GM19395 (cell line): ENCODE results near the gene CCDC34.
"Not testable (repeated sequence)": the region's sequence is repeated elsewhere in the genome, so short reads cannot be mapped to it uniquely, and the experiment has no call there.

Experiments
- ATAC-seq: cut with Tn5 transposase; IDR thresholded peaks from one replicate; pipeline ENCODE4 v1.9.1; 2021; ENCODE audit warnings: mild to moderate bottlenecking, moderate library complexity; ENCODE audit not compliant: unreplicated experiment

The CCDC34 gene

DNA sequence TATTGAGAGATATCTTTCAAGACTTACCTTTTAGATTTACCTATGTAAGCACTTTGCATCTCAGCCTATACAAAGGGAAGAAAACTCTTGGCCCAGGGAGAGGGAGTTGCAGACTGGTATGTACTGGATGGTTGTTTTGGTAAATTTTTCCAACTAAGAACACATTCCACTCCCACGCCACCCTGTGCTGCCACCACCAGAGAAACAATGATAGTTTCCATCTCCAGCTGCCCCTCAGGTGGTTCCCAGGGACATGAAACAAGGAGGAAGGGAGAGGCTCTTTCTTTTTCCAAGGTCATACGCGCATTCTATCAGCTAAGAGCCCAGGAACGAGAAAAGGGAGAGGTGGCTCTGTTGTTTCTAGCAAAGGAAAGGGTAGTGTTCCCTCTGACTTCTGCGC, 34.4 kb downstream of the CCDC34 start:
- no peak for ATAC-seq

DNA sequence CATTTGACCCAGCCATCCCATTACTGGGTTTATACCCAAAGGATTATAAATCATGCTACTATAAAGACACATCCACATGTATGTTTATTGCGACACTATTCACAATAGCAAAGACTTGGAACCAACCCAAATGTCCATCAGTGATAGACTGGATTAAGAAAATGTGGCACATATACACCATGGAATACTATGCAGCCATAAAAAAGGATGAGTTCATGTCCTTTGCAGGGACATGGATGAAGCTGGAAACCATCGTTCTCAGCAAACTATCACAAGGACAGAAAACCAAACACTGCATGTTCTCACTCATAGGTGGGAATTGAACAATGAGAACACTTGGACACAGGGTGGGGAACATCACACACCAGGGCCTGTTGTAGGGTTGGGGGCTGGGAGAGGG, 36.0 kb downstream of the CCDC34 start:
- not testable (repeated sequence) for ATAC-seq

DNA sequence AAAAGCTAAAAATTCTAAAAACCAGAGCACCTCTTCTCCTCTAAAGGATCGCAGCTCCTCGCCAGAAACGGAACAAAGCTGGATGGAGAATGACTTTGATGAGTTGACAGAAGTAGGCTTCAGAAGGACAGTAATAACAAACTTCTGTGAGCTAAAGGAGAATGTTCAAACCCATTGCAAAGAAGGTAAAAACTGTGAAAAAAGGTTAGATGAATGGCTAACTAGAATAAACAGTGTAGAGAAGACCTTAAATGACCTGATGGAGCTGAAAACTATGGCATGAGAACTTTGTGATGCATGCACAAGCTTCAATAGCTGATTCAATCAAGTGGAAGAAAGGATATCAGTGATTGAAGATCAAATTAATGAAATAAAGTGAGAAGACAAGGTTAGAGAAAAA, 40.8 kb downstream of the CCDC34 start:
- ATAC-seq, result not testable (repeated sequence)

DNA sequence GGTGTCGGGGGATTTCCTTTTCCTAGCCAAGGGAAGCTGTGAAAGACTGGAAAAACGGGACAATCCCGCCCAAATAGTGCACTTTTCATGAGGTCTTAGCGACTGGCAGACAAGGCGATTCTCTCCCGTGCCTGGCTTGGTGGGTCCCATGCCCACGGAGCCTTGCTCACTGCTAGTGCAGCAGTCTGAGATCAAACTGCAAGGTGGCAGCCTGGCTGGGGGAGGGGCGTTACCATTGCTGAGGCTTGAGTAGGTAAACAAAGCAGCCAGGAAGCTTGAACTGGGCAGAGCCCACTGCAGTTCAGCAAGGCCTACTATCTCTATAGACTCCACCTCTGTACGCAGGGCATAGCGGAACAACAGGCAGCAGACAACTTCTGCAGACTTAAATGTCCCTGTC, 41.7 kb downstream of the CCDC34 start:
- not testable (repeated sequence) for ATAC-seq

DNA sequence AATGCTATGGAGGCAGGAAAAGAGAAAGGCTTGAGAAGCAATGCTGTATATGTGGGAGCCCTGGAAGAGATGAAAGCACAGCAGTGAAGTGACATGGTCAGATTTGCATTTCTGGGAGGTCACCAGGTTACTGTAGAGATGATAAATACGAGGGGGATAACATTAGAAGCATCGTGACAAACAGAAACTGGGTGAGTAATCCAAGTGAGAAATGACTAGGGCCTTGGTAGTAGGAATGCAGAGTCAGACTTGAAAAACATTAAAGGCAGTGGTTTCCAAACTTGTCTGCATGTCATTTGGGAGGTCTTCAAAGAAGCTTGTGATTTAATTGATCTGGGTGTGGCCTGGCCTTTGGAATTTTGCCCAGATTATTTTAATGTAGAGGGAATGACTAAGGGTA, 43.9 kb downstream of the CCDC34 start:
- peak; percentile 99 for ATAC-seq

DNA sequence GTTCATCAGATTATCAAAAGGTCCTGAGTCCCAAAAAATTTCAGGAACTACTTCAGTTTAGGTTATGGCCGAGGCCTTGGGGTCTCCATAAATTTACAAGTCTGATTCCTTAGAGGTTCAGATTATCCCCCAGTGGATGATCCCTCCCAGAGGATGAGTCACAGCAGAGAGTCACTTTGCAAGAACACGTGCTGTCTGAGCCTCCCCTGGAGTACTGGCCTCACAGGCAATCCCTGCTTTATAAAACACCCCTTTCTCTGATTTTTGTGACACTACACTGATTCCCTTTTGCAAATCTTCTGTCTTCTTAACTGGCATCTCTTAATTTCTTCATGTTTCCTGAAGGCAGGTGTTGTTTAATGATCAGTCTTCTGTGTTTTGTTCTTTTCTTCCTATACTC, 45.3 kb downstream of the CCDC34 start:
- no peak for ATAC-seq

DNA sequence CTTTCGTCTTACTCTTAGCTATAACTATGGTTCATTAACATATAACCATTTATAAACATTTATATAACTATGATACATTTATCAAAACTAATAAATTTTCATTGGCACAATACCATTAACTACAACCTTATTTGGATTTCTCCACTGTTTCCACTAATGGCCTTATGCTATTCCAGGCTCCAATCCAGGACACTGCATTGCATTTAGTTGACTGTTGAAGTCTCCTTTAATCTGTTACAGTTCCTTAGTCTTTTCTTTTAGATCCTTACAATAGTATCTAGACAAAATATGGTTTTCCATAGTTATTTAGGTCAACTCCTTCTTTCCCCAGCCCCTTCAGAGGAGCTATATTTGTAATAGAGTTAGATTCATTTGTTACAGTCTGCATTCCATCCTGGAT, 47.2 kb downstream of the CCDC34 start:
- no peak for ATAC-seq

DNA sequence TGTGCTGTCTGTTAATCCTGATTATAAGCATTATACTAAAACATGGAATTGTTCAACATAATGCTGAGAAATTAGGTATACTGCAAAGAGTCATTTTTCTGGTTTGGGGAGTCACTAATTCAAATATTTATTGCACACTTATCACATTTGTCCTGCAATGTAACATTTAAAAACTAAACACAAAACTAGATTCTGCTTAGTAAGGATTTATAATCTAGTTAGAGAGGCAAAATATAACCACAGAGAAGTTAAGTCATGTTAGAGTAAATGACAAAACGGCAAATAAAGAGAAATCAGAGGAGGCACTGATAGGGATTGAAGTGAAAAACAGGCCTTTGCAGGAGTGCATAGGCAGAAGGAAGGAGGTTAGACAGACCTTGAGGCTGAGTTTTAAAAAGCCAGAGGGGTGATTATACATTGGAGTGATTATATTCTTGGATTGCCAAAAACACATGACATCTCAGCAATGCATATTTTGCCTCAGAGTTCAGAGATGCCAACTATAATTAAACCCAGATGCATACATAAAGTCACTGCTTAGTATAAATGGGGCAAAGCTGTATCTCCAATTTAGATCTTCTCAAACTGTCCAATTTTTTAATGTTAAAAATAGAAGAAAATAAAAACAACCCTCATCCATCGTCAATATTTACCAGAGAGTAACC, 49.7 kb downstream of the CCDC34 start:
- no peak for ATAC-seq

DNA sequence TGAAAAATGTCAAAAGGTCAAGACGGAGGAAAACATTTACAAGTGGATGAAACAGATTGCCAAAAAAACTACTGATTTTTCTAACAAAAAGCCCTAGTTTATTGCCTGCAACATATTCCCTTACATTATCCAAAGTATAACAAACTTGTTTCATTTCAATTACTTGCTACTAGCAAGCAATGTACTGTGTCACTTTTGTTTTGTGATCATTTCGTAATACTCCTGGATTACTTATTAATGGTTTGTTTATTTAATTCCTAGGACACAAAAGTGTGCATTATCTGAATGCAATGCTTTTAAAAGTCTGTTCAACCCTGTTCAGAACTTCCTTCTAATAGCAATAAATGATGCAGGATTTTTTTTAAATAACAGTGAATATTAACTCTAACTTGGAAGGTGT, 50.9 kb downstream of the CCDC34 start:
- no peak for ATAC-seq

DNA sequence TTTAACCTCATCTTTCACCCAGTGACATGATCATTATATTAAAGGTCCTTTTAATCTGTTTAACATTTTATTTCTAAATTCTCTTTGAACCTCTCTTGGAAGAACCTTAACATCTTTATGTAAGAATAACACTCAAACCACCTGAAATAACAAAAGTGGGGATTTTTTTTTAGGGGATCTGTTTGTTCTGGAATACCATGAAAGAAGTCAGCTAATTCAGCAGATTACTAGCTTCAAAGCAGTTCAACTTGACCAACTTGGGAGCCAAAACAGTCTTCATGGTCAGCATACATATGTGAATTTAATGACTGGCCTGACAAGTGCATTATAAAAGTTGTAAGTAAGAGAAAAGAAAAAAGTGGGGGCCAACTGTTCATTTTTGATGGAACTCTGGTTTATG, 52.3 kb downstream of the CCDC34 start:
- no peak for ATAC-seq

DNA sequence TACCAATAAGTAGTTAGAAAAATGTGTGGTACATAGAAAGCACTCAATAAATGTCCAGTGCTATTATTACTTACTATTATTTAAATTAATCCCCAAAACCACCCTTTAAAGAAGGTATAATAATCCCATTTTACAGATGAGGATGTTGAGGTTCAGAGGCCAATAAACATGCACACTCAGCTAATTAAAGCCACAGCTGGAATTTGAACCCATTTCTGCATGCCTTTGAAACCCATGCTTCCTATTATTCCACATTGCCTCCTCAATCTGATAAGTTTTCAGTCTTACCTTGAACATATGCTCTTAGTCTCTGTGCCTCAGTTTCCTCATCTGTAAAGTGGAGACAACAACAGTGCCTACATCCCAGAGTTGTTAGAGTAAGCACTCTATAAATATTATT, 52.8 kb downstream of the CCDC34 start:
- ATAC-seq, result no peak

DNA sequence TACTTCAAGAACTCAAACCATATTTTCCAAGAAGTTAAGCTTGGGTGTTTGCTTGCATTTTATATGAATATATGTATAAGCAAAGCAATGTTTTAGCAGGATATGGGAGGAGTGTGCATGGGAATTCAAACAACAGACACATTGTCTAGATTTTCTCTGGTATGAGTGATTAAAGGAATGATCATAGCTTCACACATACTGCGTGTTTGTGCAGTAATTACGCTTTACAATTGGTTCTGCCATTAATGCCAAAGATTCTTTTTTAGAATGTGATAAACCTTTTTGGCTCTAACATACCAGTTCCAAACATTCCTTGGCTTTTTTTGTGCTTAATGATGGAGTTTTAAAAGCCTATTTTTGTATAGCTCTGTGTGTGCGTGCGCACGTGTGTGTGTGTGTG, 54.0 kb downstream of the CCDC34 start:
- no peak for ATAC-seq

DNA sequence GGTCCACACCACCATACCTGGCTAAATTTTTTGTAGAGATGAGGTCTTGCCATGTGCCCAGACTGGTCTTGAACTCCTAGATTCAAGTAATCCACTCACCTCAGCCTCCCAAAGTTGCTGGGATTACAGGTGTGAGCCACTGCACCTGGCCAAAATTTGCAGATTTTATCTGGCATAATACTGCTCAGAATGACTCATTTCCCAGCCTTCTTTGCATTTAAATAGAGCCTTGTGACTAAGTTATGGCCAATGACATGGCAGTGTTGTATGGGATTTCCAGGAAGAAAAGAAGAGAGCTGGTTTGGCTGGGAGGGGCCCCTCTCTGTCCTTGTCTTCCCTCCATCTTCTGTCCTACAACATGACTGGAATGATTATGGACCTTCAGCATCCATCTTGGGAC, 55.8 kb downstream of the CCDC34 start:
- no peak for ATAC-seq

DNA sequence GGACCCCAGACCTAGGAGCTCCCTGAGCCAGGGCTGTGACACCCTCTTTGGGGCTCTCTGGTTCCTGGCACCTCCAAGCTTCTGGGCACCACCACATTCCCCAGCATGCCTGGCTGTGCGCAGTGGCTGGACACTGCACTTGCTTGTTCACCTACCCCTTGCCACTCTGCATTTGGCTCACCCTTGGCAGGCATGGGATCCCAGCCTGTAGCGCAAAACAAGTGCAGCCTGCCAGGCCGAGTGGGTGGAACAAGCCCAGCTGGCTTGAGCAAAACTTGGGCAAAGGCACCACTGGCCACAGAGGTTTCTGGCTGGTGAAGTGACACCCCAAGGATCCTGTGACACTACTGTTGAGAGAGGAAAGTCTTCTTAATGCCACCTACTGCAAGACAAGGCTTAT, 57.3 kb downstream of the CCDC34 start:
- no peak for ATAC-seq

DNA sequence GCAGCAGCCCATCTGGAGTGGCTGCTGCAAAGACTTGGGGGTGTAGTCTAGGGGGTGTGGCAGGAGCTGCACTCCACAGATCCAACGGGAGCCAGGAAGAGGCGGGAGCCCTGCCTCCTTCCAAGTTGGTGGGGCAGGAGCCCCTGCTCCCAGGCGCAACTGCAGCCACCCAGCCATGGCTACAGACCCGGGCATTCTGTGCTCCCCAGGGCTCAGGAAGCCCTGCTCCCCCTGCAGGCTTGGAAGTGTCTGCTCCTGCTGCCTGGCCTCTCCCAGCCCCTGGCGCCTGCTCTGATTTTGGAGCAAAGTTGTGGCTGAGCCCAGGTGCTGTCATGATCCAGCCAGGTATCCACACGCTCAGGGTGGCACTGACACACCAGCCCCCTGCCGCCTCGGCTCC, 58.5 kb downstream of the CCDC34 start:
- ATAC-seq, result no peak

DNA sequence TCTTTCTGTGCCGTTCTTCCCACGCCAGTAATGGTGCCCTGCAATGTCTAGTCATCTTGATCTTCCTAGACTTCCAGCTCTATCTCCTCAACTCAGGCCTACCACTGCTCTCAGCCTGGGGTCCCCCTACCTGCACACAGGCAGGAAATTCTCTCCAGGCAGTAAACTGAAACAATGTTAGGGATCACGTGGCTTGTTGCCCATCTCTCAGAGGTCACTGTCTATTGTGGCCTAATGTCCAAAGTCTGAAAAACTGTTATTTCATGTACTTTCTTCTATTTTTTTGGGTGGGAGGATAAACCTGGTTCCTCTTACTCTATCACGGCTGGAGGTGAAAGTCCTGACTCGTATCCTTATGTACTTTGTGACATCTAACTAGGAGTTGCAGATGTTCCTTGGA, 59.1 kb downstream of the CCDC34 start:
- no peak for ATAC-seq

DNA sequence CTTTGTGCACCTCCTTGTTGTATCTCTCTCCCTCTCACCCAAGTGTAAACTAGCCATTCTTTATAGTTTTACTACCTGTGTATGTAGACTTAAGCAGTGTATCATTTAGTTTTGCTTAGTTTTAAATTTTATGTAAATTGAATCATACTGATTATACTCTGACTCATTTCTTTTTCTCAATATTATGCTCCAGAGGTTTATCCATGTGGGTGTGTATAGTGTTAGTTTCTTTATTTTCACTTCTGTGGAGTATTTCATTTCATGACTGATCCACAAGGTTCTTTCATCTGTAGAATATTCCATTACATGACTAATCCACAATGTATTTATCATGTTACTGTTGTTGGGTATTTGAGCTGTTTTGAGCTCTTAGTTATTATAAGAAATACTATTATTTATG, 62.0 kb downstream of the CCDC34 start:
- no peak for ATAC-seq

DNA sequence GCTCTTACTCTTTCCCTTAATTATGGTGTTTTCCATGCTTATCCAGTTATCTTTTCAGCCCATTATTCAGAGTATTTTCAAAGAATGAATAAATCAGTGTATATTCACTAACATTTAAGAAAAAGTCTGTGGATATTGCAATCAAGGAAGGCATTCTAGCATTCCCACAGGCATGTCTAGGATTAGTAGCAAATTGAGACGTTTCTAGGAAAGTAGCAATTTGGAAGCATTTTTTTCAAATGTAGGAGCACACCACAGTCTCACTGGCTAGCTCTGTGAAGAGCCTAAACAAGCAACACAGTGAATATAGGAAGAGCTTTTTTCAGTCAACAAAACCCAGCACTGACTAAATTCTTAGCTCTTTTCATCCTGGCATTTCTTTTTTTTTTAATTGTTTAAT, 65.4 kb downstream of the CCDC34 start:
- no peak for ATAC-seq

DNA sequence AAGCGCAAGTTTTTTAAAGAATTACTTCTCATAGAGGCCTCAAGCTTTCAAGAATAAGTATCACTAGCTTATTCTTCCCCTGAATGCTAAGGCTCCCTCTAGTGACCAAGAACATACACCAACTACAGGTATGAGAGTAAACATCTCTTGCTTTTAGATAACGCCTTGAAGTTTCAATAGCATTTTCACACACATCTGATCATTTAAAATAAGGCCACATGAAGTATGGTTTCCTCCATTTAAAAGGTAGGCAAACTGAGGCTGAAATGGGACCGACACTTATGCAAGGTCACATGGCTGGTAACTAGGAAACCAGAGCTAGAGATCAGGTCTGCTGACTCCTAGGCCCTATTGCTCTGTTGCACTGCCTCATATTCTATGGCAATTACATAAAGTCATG, 66.5 kb downstream of the CCDC34 start:
- peak; percentile 81 for ATAC-seq

DNA sequence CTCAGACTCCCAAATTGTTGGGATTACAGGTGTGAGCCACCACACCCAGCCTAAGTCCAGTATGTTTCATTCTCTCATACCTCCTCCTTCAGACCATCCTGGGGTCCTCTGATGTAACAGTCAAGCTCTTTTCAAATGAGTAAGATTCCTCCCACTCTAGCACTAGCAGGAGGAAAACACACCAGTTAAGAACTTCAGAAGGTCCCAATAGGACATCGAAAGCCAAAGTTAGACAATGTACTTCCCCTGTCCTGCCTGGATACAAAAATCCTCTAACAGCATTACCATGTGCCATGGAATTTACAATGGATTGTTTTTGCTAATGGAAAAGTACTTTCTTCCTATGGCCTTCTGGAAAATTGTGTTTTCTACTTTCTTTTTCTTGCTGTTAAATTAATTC, 67.1 kb downstream of the CCDC34 start:
- ATAC-seq, result no peak

DNA sequence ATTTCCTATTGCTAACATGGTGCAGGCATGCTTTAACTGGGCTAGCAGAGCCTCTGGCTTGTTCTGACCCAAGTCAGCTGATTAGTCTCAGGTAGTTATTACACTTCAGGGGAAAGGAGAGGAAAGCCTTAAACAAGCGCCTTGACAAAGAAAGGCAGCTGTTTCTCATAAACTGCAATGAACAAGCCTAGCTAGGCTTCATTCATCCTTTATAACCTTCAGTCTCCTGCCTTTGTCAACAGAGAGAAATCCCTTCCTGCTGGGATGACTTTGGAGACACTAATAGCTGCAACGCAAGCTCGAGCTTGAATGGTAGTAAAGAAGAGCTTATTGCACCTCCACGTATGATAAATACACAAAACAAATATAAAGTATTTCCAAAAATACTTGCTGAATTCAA, 68.4 kb downstream of the CCDC34 start:
- ATAC-seq, result no peak

DNA sequence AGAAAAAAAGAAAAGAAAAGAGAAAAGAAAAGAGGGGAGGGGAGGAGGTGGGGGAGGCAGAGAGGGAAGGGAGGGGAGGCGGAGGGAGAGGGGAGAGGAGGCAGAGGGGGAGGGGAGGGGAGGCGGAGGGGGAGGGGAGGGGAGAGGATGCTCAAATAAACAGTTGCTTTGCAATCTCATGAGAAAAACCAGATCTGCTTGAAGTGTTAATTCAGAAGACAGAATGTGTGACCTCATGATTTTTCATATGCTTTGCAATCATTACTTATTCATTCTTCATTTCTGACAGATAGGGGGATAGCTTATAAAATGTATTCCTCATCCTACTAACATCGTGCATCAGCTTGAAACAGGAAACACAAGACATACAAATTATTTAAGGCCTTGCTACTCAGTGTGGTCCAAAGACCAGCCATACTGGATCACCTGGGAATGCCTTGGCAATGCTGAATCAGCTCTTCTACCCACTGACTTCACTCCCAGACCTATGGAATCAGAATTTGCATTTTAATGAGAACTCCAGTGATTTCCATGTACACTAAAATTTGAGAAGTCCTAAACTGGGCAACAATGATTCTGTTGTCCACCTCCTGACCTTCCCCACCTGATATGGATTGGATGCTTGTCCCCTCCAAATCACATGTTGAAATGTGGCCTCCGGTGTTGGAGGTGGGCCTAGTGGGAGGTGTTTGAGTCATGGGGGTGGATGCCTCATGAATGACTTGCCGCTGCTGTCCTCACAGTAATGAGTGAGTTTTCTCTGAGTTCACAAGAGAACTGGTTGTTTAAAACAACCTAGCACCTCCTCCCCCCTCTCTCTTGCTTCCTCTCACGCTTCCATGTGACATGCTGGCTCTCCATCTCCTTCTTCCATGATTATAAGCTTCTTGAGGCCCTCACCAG, 69.2 kb downstream of the CCDC34 start:
- ATAC-seq, result no peak

DNA sequence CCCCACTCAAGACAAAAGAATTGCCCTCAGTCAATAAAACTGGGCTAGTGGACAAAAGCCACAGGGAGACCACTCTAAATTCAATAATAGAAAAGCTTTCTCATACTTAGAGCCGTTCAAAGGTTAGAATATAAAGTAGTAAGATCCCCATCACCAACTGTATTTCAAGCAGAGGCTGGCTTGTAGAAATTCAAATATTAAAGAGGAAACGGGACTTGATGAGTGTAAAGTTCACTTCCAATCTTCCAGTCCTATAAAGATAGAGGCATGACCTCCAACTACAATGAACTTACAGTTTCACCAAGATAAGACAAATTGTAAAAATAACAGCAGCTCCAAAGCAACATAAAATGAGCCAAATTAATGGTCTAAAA, 70.4 kb downstream of the CCDC34 start:
- no peak for ATAC-seq
